Activated CD8-positive, alpha-beta memory T cell treated with anti-CD3 and anti-CD28 coated beads, Interleukin-2, amount 50 U/mL, for 48 hours (primary cell): ENCODE results near the gene ARHGAP32.

ENCODE experiments used
- DNase-seq: peaks from one replicate; pipeline ENCODE4 v3.0.0-alpha.2; 2020

The ARHGAP32 gene

DNA sequence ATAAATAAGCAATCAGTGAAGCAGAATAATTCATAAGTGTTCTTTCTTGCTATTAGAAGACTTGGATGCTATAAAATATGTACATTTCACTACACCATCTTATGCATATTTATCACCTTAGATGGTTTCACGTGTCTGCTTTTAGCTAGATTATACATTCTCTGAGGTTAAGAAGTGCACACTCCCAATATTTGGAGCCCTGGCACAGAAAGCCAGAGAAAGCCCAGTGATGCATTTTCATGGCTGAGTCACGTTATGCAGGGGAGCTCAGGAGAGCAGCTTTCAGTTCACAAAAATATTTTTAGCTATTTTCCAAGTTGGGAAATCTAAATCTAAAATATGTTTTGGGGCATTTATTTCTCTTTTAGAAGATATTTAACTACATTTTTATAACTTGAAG is 244.4 kb downstream of the ARHGAP32 start:
- DNase-seq = no peak

GRCh38 chr11:128946648-128947047 is 245.5 kb downstream of the ARHGAP32 start:
- no peak for DNase-seq

- DNase-seq = no peak
These were observed 248.6 kb downstream of the ARHGAP32 start for GRCh38 chr11:128943428-128943976.

DNA sequence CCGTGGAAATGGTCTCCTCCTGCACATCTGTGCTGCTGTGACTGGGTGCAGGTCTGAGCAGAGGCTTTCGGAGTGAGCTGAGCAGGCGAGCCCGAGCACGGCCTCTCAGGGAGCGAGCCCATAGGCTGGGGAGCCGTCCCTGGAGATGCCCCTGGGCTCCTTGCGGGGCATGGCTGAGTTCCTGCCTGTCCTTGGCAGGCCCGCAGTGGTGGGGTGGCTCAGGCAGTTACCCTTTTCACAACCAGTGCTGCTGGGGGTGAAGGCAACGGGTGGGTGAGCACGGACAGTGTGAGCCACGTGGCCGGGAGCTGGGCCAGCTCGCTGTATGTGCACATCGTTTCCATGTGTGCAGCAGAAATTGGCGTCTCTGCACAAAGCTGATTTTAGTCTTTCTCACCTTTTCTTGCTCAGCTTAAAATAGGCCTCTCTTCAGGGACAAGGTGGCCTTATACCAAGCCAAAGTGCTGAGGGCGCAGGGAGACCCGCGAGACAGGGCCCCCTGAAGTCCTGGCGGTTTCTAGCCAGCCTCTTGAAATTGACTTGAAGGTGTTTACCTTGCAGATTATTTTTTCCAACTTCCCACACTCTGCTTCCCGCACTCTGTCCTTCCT is 249.2 kb downstream of the ARHGAP32 start, which contains the start of gene TP53AIP1:
Gene TP53AIP1, minus strand, starts transcription at position 55 of the 611 bp plus-strand sequence. CDS start 5,053 bp downstream, outside the sequence.
- DNase-seq = no peak

GRCh38 chr11:128942272-128942612 is 249.9 kb downstream of the ARHGAP32 start:
- DNase-seq = no peak

DNA sequence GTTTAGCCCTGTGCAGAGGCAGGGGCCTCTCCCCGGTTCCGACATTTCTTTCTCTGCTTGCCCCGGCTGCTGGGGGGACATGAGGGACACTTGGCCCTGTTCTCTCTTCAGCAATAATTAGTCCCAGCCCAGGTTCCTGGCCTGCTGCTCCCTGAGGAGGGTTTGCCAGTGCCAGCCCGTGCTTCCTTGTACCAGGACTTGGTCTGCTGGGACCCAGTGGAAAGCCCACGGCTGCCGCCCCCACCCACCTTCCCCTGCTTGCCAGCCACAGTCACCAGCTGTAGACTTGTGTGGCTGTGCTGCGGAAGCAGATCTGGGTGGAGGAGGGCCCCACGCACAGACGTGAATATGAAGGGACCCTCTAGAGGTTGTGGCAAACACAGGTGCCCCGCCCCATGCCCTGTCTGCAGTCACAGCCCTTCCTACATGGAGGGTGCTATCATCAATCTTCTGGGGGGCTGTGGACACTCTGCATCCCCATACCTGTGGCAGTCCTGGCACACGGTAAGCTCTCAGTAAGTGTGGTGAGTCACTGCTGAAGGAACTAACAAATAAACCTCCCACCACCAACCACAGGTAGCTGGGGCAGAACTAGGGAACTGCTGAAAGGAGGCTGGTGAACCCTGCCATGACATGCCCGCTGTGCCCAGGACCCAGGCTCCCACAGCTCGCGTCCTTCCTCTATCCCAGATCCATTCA is 250.4 kb downstream of the ARHGAP32 start:
- no peak for DNase-seq

- no peak for DNase-seq
These were observed 251.0 kb downstream of the ARHGAP32 start for GRCh38 chr11:128941110-128941509.

DNA sequence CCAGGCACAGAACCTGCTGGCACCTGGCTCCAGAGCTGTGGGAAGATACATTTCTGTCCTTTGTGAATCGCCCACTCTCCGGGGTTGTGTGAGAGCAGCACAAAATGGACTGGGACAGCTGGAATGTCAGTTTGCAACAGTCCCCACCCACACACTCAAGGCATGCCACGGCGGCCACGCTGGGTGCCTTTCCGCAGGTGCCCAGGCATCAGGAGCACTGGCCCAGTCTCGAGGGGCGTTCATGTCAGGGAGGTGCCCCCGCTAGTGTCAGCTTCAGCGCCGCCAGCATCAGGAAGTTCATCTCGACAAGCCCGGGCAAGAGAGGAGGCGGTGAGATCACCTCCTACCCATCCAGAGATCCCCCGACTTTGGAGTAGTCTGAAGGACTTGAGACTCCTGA is 251.5 kb downstream of the ARHGAP32 start:
- no peak for DNase-seq

DNA sequence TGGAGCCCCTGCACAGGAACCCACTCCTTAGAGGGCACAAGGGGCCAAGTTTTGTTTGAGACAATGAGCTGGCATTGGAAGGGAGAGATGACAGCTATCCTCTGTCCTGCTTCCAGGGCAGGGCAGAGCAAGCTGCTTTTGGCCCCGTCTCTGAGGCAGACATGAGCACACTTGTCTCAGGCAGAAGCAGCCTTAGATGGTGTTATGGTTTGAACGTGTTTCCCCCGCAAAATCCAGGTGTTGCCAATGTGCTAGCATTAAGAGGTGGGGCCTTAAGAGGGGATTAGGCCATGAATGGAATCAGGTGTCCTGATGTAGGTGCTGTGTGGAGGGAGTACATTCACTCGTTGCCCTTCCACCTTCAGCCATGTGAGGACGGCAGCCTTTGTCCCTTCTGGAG is 252.0 kb downstream of the ARHGAP32 start:
- no peak for DNase-seq

- no peak for DNase-seq
These were observed 252.5 kb downstream of the ARHGAP32 start for GRCh38 chr11:128939591-128939990.

DNA sequence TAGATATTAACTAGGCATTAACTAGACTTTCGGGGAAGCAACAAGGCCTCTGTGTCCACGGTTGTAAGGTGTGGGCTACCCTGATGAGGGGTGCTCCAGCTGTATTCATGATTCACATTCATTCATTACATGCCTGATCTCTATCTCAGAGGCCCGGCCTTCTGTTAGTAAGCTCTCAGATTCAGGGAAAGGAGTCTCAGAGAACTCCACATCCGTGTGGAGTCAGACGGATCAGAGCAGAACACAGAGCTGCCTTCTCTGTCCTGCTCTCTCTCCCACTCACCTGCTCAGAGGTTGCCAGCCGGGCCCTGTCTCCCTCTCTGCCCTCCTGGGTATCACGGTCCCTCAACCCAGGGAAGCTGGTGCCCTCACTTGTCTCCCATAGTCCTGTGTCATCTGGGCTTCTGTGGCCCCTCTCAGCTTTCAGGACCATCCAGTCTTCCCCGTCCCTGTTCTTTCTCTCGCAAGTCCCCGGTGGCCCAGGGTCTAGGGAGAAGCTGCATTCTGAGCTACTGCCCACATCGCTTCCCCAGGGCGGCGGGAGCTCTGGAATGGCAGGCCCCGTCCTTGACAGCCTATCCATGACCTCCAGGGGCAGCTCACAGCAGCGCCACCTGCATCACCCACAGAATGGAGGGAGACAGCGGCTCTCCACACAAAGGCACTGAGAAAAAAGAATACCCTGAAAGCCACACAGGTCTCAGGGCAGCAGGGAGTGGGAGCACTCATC is 253.8 kb downstream of the ARHGAP32 start:
- DNase-seq = no peak

DNA sequence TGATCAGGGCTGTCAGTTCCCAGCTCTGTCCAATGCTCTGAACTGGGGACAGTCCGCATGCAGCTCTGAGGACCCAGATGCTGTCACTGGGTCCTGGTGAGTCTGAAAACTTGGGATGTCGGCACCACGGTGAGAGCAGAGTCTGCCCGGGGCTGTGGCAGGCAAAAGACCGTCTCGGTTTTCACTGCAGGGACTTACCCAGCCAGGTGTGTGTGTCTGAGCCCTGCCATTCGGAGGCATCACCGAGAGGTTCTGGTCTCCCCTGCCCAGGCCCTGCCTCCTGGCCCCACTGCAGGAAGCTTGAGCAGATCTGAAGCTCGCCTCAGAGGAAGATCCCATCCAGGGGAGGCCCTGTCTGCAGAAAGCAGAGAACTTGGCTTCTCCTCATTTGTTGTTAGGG is 254.6 kb downstream of the ARHGAP32 start:
- DNase-seq = no peak

DNA sequence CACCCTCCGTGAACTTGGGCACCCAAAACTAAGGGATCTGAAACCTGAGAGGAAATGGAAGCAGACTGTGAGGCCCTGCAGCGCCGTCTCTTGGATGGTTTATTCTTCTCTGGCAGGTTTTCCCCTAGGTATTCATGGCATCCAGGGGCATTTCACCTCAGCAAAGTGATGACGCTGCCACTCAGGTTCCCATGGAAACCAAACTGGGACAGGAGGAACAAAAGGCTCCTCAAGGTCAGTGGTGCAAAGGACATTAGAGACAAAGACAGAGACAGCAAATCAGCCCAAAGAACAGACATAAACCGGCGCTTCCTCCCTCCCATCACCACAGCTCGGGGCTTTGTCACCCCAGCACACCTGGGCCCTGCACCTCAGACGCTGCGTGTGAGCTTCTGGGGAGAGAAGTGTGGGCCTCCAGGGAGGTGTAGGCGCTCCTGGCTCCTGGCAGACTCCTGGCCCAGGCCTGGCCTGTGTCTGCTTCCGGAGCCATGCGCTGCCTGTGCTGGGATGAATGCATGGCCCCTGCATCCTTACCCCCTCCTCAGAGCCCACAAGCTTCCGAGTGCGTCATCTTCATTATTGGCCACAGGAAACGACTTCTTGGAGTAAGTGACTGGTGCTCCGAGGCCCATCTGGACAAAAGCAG is 255.4 kb downstream of the ARHGAP32 start:
- no peak for DNase-seq

DNA sequence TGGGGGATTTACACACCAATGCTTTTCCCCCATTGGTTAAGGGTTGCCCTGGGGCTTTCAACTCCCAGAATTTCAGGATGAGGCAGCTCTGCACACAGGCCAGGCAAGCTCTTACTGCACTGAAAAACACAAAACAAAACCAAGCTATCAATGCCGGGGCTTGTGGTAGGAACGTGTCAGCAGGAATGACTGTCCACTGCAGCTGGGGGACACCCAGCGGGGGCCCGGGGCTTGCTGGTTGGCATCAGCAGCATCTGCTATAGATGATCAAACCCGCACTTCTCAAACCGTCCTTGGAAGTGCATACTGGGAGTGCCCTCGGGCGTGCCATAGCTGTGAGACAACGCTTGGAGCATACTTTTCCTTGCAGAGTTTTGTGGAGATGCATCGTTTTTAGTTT is 257.2 kb downstream of the ARHGAP32 start:
- no peak for DNase-seq

DNA sequence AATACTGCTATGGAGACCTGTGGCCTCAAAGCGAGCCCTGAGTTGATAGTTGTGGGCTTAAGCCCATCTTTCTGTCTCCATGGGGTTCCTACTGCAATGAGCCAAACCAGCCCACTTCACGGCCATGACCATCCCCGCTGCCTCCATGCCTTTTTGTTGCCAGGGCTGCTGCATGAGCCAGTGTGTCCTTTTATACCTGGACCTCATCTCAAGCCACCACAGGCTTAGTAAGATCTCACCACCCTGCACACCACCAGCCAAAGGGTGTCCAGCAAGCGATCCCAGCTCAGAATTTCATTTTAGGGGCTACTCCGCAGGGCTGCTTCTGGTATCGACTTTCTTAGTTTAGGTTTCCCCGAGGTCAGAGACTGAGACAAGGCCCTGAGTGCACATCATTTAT is 257.8 kb downstream of the ARHGAP32 start:
- DNase-seq = no peak

- DNase-seq = no peak
These were observed 258.5 kb downstream of the ARHGAP32 start for GRCh38 chr11:128933481-128934178.

DNA sequence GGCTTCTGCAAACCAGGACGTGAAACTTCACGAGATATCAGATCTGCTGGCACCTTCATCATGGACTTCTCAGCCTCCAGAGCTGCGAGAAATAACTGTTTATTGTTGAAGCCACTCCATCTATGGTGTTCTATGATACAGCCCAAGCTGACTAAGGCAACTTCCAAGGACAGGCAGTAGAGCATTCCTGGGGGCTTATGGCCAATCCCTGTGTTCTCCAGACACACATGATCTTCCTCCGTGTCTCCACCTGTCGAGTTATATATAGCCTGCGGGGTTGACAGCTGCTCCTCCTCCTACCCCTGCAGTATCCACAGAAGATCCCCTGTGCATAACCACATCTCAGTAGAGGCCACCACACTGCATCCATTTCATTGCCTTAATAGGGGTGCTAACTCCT is 260.5 kb downstream of the ARHGAP32 start:
- no peak for DNase-seq

GRCh38 chr11:128931066-128931465 is 261.1 kb downstream of the ARHGAP32 start:
- no peak for DNase-seq

- DNase-seq = no peak
These were observed 262.1 kb downstream of the ARHGAP32 start for GRCh38 chr11:128929991-128930390.

GRCh38 chr11:128929468-128929867 is 262.7 kb downstream of the ARHGAP32 start:
- DNase-seq = no peak

DNA sequence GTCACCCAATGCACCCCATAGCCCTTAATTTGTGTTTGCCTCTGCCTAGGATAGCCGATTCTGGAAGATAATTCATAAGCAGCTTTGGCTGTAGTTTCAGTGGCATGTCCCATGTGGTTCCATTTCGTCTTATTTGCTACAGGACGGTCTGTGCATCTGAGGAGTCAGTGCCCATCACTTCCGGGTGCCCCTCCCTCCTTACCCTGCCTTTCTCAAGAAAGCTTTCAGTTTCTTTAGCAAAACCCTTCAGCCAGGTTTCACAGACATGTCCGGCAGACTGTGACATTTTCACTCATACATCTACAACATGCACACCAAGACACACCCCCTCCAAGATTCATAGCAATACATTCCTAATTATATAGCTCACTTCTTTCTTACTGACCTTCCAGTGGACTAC is 263.7 kb downstream of the ARHGAP32 start:
- no peak for DNase-seq

DNA sequence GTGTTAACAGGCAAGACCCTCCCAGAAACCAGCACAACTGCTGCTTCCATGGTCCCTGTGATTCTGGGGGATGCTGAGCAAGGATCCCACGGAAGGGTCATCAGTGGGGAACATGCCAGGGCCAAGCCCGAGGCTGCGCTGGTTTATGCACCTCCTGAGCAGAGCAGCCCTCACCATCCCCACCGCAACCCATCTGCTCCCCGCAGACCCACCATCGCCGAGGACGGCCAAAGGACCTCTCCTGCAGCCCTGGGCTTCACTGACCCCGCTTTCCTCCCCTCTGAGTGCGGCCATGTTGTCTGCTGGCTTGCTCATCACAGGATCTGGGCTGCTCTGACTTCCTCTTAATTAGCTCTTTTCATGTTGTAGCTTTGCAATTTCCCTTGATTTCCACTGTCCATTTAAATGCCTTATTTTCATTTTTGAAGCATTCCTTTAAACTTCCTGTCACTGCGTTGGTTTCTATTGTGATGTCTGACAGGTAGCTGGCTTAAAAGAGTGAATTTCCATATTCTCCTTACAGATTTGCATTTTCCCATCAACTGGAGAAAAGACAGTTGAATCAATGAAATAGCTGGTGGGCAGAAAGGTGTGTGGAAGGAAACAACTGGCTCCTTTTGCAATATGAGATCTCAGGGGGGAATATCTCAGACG is 264.3 kb downstream of the ARHGAP32 start:
- DNase-seq = no peak
